ENCODE measurements around the gene HSD11B2.

Gene HSD11B2

DNA sequence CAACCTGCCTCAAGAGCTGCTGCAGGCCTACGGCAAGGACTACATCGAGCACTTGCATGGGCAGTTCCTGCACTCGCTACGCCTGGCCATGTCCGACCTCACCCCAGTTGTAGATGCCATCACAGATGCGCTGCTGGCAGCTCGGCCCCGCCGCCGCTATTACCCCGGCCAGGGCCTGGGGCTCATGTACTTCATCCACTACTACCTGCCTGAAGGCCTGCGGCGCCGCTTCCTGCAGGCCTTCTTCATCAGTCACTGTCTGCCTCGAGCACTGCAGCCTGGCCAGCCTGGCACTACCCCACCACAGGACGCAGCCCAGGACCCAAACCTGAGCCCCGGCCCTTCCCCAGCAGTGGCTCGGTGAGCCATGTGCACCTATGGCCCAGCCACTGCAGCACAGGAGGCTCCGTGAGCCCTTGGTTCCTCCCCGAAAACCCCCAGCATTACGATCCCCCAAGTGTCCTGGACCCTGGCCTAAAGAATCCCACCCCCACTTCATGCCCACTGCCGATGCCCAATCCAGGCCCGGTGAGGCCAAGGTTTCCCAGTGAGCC, 5.8 kb downstream of the HSD11B2 start:
- no peak for DNase-seq

DNA sequence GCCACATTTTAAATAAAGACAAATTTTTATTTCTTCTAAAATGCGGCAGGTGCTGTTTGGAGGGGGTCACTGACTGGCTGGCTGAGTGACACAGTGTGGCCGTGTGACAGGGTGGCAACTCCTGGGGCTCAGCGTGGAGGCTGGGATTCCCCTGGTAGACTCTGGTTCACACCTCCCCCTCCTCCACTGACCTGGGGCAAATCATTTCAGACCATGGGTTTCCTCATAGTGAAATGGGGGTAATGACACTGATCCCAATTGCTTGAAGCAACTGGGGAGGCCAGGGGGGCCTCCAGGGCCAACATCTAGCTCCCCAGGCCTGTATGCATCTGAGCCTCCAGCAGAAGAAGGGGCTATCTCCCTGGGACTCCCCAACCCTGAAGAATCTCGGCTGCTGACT, 6.6 kb downstream of the HSD11B2 start:
- DNase-seq = no peak

DNA sequence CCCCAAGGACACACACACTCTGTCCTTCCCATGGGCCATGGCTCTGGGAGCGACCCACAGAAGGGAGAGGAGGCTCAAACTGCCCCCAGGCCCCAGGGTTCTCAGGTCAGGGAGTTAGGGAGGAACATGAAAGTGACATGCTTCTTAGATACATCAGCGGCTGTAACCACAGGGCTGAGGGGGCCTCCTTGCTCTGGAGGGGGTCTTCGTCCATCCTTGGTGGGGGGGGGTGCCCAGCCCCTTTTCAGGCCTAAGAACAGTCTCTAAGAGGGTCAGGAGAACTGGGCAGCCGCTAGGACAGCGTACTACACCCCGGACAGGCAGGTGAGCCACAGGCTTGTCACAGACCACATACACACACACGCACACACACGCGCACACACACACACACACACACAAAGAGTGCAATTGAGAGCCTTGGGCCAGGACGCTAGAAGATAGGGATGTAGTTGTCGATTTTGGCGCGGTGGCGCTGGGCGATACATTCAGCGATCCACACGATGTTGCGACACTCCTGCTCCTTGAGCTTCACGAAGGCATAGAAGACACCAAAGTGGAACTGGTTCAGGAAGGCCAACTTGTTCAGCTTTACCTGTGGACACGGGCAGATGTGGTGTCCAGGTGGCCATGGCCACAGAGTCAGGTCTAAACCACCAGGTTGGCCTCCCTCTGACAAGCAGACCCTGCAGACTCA, 7.3 kb downstream of the HSD11B2 start:
- DNase-seq = no peak

DNA sequence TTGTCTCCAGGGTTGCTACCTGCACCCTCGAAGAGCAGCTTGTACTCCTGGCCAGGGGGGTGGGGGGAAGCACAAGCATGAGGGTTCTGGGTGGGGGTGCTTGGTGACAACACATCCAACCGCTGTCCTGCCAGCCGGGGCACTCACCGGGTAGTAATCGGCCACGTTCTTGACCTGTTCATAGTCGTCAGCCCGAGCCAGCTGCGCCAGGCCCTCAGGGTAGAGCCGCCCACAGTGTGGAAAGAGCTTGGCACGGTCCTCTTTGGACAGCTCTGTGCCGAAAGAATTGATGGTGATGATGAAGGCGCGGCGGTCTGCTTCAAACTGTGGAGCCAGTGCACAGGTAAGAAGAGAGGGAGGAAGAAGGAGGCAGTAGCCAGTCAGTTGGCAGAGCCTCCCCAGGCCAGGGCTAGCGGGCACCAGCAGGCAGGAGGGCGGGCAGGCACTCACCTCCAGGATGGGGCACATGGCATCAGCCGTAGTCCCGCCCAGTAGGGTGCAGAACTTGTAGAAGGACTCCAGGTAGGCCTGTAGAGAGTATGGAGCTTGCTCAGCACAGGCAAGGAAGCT, 8.0 kb downstream of the HSD11B2 start:
- no peak for DNase-seq

DNA sequence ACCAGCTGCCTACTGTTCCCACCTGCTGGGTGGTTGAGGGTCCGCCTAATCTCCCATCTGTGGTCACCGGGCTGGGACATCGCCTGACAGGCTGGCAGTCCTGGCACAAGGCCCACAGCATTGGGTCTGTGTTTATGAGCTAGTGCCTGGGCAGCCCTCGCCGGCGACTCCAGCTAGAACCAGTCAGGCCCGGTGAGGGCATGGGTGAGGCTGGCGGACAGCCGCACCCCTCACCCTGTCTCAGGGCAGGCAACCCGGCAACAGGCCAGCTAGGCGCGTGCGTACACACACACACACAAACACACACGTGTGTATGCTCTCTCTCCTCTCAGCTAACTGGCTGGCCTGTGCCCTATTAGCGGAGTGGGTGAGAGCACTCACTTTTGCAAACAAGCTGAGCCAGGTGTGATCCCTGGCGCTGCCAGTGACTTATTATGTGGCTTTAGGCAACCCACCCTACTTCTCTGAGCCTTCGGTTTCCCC, 10.4 kb downstream of the HSD11B2 start:
- no peak for DNase-seq

DNA sequence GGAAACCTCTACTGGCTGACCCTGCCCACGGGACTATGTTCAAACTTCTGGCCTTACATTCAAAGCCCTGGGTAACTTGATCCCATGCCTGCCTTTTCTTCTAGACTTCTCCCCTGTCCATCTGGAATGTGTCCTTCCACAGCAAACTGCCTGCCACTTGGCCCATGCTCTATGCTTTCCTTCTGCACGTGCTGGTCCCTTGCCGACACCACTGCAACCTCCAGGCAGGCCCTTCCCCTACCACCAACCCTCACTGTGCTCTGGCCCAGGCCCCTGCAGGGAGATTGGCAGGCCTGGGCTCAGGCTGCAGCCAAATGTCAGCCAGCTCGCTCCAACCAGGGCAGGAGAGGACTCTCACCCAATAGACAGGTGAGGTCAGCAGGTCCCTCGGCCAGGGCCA, 11.0 kb downstream of the HSD11B2 start:
- DNase-seq = no peak

DNA sequence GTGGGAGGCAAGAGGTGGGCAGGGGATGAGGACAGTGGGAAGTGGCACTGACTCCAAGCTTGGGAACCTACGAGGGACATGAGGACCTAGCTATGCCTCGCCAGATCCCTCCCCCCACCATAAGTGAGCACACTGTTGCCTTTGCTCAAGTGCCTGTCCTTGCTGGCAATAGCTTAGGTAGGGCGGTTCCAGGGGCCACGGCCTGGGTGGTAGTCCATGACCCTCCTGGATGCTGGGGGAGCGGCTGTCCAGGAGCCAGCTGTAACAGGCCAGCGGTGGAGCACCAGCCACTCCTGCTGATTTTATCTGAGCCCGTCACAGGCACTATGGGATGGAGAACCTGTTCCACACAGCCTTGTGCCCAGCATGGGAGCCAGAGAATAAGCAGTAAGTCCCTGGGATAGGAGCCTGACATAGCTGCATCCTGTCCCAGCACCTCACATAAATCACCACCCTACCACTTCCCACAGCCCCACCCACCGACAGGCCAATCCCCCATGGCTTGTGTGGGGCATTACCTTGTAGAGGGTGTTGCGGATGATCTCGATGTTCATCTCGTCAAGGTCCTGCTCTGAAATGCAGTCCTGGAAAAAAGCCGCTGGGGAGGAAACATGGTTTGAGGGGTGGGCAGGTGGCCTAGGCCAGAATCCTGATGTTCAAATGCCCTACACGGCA, 11.8 kb downstream of the HSD11B2 start:
- no peak for DNase-seq

DNA sequence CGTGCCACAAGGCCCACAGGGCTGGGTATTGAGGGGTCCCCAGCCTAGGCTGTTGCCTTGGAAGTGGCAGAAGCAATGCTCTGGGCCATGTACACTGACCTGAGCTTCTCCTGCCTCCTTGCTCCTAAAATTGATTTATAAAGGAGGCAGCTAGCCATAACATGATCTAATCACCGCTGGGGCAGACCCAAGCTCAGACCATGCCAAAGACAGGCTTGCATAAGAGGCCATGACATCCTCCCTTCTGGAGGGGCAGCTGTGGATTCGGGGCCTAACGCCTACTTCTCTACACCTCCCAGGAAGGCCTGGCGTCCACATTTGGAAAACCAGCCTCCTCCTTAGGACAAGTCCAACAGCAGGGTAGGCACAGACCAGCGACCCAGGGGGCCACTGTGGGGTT, 12.3 kb downstream of the HSD11B2 start:
- DNase-seq = no peak

DNA sequence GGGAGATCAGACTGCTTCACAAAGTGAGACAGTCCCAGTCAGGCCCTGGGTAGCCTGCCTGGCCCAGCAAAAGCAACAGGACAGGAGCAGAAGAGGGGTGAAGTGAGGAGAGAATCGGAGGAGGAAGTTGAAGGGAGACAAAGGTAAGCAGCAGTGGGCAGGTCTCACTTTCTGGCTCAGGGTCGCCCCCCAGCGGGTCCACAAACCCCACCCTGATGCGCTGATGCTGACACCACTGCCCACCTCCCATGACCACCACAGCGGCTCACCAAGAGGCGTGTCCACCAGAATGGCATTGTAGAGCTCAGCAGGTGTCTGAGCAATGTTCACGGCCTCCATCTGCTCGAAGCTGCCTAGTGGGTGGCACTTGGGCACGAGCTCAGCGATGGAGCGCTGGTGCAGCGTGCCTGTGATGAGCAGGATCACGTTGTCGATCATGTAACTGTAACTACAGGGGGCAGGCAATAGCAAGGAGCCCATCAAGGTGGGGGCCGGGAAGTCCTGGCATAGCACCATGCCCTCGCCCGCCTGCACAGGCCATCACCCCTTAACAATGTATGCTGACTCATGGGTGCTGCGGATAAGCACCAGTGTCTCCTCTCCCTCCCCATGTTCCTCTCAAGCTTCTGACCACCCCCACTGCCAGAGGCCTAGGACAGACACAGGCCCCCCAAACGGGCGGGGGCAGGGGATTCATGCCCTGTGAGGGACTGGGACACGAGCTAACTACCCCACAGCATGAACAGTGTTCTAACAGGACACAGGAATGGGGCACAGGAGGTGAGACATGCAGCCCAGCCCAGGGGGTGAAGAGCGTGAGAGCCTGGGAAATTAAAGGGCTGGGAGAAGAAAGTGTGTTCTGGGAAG, 13.6 kb downstream of the HSD11B2 start:
- DNase-seq = no peak

DNA sequence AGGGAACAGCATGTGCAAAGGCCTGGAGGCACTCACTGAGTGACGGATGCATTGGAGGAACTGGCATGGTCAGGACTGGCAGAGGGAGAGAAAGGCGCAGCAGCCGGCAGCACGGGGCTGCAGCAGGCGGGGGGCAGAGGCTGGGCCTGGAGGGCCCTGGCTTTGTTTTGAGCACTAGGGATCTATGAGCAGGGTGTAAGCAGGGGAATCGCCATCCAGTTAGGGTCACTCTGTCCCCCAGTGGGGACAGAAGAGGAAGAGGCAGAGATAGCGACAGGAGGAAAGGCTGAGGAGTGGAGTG, 14.2 kb downstream of the HSD11B2 start:
- no peak for DNase-seq

DNA sequence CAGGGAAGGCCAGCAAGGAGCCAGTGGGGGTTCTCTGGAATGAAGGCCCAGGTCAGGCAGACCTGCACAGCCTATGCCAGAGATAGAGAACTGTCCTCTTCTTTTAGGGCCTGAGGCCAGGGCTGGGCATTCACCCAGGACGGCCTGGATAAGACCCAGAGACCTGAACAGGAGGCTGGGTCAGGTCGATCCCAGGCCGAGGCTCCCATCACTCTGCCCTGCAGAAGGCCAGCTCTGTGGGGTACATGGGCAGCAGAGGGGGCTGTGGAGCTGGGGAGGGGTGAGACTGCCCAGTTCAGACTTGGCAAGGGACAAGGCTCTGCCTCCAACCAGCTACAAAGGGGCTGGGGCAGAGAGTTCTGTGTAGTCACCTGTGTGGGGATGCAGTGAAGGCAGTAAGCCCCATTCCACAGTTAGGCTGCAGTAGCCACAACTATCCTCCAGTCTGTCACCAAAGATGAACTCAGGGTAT, 14.6 kb downstream of the HSD11B2 start:
- no peak for DNase-seq

DNA sequence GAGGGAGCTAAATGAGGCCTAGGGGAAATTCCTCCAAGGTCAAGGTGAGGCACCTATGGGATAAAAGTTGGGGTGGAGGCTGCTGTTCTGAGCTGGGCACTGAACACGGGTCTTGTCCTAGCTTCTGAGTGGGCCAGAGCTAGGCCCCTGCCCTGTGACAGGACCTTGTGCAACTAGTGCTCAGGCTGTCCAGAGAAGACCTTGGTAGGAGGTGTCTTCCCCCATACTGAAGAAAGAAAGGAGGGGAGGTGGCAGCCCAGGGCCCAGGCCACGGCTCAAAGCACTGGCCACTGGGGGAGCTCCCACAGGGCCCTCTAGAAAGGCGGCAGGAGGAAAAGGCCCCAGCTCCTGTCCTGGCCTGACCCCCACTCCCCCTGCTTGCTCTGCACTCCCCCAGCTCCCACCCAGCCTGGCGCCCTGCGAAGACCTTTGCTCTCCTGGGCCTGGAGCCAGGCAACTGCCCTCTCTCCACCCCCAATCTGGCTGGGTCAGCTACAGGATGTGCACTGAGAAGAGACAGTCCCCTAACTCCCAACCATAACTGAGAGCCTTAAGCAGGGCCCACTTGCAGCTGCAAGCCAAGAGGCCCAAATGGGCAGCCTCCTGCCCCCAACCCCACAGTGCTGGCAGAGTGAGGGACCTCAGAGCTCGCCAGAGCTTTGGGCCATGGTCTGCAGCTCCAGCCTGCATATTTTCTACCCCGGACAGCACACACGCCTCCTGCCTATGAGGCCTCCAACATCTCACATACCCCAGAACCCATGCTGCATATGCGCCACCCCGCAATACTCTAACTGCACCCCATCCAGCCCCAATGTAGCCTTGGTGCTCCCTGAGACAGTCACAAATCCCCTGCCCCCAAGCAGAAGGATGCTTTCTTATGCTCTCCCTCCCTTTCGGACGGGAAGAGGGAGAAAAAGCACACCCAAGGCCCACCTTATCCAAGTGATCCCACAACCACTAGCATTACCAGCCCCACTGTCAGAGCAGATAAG, 15.3 kb downstream of the HSD11B2 start:
- no peak for DNase-seq

DNA sequence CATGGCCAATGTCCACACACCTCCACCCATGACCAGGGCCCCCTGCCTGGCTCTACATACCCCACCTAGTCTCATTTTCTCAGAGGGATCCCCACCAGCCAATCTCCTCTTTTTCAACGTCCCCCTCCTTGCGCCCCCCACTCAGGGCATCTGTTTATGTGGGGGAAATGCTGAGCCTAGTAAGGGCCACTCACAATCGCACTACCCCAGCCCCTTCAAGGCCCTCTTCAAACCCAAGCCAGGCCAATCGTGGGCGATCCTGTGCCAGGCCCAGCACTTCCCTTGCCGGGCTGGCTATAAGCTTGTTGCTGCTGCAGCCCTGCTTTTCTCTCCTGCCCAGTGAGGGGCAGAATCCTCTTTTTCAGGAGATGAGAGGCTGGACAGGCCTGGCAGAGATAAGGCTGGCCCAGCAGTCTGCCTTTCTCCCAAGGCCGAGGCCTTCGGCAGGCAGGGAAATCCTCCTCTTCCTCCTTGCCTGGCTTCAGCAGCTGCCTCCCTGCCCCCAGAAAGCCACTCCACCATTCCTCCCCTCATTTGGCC, 16.1 kb downstream of the HSD11B2 start:
- no peak for DNase-seq

DNA sequence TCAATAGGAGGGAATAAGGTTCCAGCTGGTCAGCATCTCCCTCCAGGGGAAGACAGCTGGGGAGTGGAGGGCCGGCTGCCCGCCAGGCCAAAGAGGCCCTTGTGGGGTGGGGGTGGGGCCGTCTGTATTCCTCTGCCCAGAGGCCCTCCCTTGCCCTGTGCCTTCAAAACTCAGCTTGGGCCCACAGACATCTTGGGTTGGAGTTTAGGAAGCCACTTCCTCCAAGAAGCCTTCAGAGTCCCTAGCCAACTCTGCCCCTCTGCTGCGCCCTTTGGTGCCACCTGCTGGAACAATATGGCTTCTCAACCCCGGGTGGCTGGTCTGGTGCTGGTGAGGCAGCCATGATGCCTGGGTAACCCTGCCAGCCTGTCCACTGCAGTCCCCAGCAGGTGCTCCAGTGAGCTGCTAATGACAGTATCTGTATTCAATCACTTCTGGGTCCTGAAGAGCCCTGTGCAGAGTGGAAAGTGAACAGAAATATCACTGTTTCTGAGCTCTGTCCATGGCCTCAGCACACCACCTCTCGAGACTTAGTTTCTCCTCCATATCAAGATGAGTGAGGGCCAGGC, 16.7 kb downstream of the HSD11B2 start:
- peak; percentile 46 for DNase-seq

DNA sequence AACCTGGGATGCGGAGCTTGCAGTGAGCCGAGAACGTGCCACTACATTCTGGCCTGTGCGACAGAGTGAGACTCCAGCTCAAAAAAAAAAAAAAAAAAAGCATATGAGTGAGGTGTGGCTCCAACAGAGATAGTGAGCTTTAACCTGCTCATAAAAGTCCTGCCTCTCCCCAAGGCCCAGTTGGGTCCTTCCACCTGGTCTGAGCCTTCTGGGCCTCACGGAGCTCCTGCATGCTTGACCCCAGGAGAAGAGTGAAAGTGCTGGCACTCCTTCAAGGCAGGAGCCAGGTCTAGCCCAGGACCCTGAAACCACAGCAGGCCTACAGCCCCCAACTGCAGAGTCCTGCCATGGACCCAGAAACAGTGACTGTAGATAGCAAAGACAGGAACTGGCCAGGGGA, 17.7 kb downstream of the HSD11B2 start:
- DNase-seq = no peak

DNA sequence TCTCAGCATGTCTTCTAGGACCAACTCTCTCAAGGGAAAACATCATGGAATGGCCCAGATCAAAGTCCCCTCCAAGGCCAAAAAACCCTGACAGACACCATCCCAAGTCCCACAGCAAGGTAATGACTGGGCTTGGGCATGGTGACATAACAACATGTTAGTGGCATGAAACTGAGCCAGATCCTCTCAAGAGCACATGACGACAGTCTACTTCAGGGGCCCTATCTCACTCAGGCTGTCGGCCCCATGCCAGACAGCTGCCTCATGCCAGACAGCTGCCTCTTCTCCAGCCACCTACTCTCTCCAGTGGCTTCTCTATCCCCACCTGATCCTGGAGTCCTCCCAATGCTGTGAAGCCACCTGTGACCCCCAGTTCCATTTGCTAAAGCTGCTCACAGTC, 18.4 kb downstream of the HSD11B2 start:
- no peak for DNase-seq

DNA sequence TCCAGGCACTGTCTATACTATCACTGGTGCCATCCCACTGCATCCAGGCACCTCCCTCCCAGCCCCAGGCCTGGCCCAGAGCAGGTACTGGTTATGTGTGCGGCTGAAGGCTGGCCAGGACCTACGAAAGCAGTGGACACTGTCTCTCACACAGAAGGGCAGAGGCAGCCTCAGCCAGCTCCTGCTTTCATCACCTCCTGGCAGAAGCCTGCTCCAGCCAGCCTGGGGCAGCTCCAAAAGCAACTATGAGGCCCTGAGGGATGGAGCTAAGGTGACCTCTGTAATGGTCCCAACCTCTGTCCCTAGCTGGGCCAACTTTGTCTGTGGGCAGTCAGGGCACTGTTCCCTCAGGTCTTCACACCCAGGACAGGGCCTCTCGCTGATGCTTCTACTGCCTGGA, 18.8 kb downstream of the HSD11B2 start:
- DNase-seq = no peak

DNA sequence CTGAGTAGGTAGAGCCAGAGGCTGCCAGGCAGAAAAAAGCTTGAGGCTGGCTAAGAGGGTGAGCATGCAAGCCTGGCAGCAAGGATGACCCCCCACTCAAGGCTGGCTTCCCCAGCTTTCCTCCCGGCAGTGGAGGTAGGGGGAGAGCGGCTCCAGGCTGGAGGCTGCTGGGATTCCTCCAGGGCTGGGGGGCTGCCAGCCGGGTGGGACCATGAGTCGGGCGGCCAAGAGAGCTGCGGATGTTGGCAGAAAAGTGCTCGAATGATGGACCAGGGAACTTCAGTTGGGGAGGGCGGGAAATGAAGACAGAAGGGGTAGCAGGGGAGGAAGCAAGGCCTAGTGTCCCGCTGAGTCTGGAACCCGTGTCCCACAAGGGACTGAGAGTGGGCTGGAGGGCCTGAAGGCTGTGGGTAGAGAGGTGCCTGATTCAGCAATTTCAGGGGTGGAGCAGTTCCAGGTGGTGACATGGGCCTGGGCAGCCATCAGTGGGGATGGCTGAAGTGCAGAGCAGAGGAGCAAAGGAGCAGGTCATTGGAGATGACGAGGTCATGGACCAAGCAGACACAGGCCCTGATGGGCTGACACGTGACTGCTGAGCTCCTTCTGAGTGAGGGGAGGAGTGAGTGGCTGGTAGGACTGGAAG, 20.3 kb downstream of the HSD11B2 start:
- no peak for DNase-seq

DNA sequence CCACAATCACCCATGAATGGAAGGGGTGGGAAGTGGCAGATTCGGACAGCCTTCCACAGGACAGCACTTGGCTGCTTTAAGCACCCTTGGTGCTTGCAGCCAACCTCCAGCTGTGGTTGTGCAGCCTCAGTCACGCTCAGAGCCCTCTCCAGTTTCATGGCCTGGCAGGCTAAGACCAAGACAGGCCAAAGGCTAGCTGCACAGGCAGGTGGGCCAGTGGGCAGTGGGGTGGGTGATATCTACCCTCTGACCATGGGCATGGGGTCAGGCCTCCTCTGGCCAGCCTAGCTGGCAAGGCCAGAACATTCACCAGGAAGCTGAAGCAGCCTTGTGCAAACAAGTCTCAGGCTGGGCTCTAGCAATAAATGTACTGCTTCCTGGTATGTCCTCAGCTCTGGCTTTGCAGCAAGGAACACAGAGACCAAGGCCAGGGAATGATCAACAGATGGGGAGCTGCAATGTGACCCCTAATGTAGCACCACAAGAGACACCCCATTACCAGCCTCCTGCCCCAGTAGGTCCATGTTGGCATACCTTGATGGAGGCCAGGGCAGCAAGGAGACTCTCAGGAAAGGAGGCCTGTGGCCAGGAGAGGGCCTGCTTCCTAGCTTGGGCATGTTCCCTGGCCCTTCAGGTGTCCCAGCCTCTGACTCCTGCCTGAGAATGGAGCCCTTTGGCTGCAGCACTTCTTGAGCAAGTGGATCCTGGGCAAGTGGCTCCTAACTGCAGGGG, 20.9 kb downstream of the HSD11B2 start:
- DNase-seq = no peak

DNA sequence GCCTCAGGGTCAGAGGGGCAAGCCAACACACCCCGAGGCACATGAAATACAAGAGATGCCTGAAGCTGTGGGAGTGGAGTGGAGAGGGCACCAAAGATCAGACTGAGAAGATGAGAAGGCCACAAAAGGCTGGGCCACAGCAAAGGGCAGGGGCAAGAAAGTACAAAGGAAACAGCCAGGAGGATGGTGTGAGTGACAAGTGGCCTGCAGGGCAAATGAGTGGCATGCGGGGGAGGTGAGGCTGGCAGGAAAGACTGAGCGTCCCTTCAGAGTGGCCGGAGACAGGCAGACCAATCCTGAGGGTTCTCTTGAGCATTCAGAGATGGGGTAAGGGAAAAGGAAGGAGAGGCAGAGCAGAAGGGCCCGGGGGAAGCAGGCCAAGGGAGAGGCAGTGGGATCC, 23.2 kb downstream of the HSD11B2 start:
- no peak for DNase-seq
